GM19467 (cell line): ENCODE measurements around the gene LRRFIP1.

Experiments
- ATAC-seq: cut with Tn5 transposase; IDR thresholded peaks from one replicate; pipeline ENCODE4 v1.9.1; 2021; ENCODE audit warnings: mild to moderate bottlenecking, moderate library complexity; ENCODE audit not compliant: unreplicated experiment

The LRRFIP1 gene

DNA sequence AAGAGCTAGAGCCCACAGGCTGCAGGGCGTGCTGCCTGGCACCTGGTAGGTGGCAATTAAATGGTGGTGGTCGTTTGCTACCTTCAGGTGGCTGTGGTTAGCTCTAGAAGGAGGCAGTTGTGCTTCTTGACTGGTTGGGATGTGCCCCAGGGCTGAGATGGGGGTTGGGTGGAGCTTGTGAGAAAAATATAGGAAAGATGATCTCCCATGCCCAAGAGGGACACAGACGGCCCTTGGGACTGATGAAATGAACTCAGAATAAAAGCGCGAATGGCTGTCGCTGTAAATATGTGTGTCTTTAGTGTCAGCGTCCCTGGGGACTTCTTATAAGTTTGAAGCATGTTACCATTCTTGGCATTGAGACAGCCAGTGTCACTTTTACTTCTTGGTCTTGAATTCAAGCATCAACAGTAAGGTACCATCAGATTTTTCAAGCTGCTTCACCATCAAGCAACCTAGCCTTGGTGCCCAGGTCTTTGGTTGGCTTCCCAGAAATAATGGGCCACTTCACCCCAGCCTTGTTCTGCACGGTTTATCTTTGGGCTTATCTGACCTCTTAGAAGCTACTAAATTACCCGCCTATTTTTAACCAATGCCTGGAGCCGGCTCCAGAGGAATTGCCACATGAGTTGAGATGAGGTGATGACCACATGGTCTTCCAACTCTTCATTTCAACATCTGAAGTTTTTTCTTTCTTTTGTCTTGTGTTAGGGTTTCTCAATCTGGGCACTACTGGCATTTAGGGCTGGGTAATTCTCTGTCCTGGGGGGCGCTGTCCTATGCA is 11.9 kb downstream of the LRRFIP1 start:
- no peak for ATAC-seq

- ATAC-seq, result no peak
Observed at GRCh38 chr2:237639836-237640220, 12.4 kb downstream of the LRRFIP1 start.

DNA sequence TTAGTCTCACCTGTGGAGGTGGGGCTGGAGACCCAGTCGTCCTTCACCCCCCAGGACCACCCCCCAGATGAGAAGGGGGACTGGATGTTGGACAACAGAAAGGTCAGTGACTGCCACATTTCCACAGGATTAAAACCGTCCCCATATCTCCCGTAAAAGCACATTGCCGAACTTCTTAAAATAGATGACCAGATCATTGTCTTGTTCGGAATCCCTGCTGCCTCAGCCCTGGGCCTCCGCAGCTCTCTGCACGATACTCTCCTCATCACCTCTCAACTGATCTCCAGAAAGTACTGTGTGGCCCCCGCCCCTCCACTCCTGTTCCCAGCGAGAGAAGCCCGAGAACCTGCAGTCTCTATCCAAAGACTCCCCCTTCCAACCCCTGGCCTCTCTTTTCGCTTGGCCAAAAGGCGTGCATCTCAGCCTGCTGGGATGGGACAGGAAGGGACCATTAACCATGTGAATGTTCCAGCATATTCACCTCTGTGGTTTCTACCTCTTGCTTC is 13.2 kb downstream of the LRRFIP1 start:
- ATAC-seq, result no peak

GRCh38 chr2:237642038-237642734 is 14.8 kb downstream of the LRRFIP1 start:
- no peak for ATAC-seq

GRCh38 chr2:237643066-237643465 is 15.7 kb downstream of the LRRFIP1 start:
- no peak for ATAC-seq

- ATAC-seq, result no peak
Observed at GRCh38 chr2:237643582-237644380, 16.4 kb downstream of the LRRFIP1 start.

DNA sequence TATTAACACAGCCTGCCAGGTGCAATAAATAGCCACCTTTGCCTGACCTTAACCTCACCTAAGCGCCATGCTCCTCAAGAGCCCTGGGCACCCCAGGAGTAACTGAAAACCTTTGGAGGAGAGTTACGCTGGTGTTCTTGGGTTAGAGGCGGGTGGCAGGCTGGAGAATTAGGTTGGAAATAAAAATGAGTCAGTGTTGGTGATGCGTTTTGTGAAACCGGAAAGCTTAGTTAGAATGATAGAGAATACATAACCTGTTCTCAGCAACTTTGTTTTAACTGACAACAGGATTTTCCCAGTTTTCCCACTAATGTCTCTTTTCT is 17.0 kb downstream of the LRRFIP1 start:
- ATAC-seq, result no peak

- no peak for ATAC-seq
Observed at GRCh38 chr2:237645261-237645660, 17.9 kb downstream of the LRRFIP1 start.

DNA sequence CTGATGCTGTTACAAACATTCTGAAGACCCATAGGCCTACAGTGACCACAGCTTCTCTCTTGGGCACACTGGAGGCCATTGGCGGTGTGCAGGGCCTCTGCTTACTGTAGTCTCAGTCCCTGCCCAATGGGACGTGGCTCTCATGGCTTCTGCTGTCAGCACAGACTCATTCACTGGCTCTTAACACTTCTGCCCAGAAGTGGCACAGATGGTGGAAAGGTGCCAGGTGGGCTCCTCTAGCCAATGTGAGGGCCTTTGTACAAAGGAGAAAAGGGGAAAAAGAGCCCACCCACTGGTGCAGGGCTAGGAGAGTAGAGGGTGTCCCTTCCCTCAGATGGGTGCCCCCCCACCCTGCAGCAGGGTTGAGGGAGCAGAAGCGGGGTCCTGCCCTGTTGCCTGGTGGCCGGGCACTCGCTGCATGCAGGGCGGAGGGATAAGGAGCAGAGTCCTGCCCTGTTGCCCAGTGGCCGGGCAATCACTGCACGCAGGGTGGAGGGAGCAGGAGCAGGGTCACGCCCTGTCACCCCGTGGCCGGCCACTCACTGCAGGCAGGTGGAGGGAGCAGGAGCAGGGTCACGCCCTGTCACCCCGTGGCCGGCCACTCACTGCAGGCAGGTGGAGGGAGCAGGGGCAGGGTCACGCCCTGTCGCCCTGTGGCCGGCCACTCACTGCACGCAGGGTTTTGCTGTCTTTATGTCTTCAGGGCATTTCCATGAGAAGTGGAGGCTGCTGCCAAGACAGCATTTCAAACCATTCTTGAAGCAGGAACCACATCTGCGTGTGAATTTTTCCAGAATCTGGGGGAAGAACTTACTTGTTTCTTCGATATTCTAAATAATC is 20.0 kb downstream of the LRRFIP1 start:
- no peak for ATAC-seq

GRCh38 chr2:237648016-237648381 is 20.6 kb downstream of the LRRFIP1 start:
- ATAC-seq, result no peak

DNA sequence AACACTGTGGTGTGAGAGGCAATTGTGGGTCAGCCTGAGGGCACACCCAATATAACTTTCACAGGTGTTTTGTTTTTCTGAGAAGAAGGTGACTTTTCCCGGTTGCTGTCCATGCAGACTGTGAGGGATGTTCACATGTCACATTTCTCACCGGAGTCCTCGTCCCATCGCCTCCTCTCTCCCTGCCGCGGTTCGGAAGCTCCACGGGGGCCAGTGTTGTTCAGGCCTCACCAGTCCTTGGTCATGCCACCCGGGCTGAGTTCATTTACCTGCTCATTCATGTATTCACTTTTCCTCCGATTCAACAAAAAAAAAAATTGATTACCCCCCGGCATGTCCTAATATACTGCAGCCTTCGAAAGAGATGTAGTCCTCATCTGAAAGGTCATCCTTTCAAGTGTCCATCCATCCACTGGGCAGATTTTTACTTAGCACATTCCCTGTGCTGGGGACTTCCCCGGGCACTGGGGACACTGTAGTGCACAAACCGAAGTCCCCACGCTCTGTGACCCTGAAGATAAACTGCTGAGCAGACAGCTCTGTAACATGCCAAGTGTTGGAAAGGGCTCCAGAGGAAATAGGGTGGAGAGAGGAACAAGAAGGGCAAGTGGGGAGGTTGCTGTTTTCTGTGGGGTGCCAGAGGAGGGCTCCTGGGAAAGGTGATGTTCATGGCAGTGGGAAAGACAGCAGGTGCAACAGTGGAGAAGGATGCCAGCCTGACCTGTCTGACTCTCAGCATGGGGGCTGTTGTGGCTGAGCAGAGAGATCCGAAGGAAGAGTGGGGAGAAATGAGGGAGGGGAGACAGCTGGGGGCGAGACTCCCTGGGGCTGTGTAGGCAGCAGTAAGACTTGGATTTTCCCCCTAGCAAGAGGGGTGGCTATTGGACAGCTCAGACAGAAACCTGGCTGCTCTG is 22.4 kb downstream of the LRRFIP1 start:
- ATAC-seq, result no peak

- no peak for ATAC-seq
Observed at GRCh38 chr2:237650455-237650850, 23.1 kb downstream of the LRRFIP1 start.

GRCh38 chr2:237651761-237652160 is 24.4 kb downstream of the LRRFIP1 start:
- ATAC-seq, result no peak

DNA sequence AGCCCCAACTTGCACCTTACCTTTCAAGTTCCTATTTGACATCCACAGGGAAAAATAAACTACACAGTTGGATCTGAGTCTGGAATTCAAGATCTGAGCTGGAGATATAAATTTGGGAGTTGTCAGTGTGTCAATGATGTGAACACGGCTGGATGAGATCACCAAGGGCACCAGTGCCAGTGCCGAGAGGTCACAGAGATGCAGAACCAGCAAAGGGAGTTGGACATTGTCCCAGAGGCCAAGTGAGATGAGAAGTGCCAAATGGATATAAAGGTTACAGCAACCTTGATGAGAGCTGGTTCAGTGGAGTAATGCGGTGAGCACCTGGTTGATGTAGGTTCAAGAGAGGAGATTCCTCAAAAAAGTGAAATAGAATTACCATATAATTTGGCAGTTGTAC is 24.8 kb downstream of the LRRFIP1 start:
- no peak for ATAC-seq

DNA sequence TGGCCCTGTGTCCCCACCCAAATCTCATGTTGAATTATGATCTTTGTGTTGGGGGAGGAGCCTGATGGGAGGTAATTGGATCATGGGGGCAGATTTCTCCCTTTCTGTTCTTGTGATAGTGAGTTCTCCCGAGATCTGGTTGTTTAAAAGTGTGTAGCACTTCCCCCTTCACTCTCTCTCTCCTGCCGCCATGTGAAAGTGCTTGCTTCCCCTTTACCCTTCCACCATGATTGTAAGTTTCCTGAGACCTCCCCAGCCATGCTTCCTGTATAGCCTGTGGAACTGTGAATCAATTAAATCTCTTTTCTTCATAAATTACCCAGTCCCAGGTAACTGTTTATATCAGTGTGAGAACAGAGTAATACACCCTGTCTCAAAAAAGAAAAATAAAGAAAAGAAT is 25.5 kb downstream of the LRRFIP1 start:
- no peak for ATAC-seq

DNA sequence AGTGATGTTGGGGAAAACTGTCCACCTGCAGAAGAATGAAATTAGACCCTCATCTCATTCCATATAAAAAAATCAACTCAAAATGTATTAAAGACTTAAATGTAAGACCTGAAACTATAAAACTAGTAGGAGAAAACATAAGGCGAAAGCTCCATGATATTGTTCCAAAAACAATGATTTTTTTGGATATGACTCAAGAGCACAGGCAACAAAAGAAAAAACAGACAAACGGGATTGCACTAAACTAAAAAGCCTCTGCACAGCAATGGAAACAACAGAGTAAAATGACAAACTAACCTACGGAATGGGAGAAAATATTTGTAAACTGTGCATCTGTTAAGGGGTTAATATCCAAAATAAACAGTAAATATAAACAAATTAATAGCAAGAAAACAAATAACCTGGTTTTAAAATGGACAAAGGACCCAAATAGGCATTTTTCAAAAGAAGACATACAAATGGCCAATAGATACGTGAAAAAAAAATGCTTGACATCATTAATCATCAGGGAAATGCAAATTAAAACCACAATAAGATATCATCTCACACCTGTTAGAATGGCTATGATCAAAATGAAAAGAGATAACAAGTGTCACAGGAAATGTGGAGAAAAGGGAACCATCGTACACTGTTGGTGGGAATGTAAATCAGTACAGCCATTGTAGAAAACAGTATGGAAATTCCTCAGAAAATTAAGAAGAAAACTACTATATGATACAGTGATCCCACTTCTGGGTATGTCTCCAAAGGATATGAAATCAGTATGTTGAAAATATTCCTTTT is 26.6 kb downstream of the LRRFIP1 start:
- no peak for ATAC-seq

GRCh38 chr2:237657063-237657462 is 29.7 kb downstream of the LRRFIP1 start:
- ATAC-seq, result no peak

DNA sequence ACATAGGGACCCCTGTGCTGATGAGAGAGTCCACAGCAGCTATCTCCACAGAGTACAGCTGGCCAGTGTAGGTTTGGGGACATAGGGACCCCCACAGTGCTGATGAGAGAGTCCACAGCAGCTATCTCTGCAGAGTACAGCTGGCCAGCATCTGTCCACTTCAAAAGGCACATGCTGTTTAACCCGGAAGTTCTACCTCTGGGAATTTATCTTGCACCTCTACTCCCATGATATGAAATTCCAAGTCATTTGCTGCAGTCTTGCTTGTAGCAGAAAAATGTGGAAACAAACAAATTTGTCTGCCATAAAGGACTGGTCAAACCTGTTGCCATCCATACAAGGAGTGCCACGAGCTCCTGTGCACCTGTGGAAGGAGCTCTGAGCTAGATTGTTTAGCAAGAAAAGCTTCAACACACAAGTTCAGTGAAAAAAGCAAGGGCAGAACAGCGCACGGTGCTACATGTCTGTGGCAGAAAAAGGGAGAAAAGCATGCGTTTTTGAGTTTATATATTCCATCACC is 33.1 kb downstream of the LRRFIP1 start:
- ATAC-seq, result no peak

- ATAC-seq, result no peak
Observed at GRCh38 chr2:237661270-237661669, 33.9 kb downstream of the LRRFIP1 start.
